ENCODE results near the gene TVP23C. TPM values are rescaled to one million over a fixed set of nuclear protein-coding genes. Genes with fewer than 3 reads are reported as not detected.

Gene TVP23C
- total and polyA plus RNA-seq, 4 experiments from 2014 or later: 5.8 to 34.5 (median 16.6) TPM

- no peak overlapping the region for H3K27ac ChIP-seq (ENCODE audit: low read depth, low read length)
- Mint-ChIP-seq H3K27ac (no peak overlapping the region), H3K36me3 (peaks cover 11 to 28% of the 10 kb centered on the region in 2 donors), H3K4me1 (no peaks in the 10 kb centered on the region), H3K9me3 (peaks cover 0 to 3% (median 0%) of the 10 kb centered on the region in 8 donors), H3K4me3 (no peak overlapping the region), H3K27me3 (no peaks in the 10 kb centered on the region)
- no peaks in the 10 kb centered on the region for H3K36me3 ChIP-seq (ENCODE audit: insufficient read depth, low read length)
- POLR2A ChIA-PET (ENCODE audit: partially characterized antibody): no interaction called here
- H3K9me3 ChIP-seq (ENCODE audit: control insufficient read depth in 1 of 2, low read length in 2 of 2): no peaks in the 10 kb centered on the region
- DNase-seq: no peak
- H3K27me3 ChIP-seq (ENCODE audit: insufficient read depth, low read length): no peaks in the 10 kb centered on the region
- H3K4me3 ChIP-seq (ENCODE audit: low read length in 2 of 2): no peak overlapping the region
- intact Hi-C loops (cut with micrococcal nuclease): no loop called here
- CTCF ChIA-PET (ENCODE audit: partially characterized antibody): no interaction called here
- no peaks in the 10 kb centered on the region for H3K4me1 ChIP-seq (ENCODE audit: insufficient read depth, low read length)
These were observed 92.7 kb downstream of the TVP23C start for GRCh38 chr17:15470536-15470935.

- ChIA-PET POLR2A (ENCODE audit: partially characterized antibody) (no interaction called here), CTCF (ENCODE audit: partially characterized antibody) (no interaction called here)
- no peaks in the 10 kb centered on the region for H3K9me3 ChIP-seq (ENCODE audit: control insufficient read depth in 1 of 2, low read length in 2 of 2)
- H3K4me3 ChIP-seq (ENCODE audit: low read length in 2 of 2): no peak overlapping the region
- DNase-seq: no peak
- H3K27me3 ChIP-seq (ENCODE audit: insufficient read depth, low read length): no peaks in the 10 kb centered on the region
- no peaks in the 10 kb centered on the region for H3K36me3 ChIP-seq (ENCODE audit: insufficient read depth, low read length)
- H3K4me1 Mint-ChIP-seq: no peaks in the 10 kb centered on the region
- intact Hi-C loops (cut with micrococcal nuclease): no loop called here
- no peak overlapping the region for H3K27ac ChIP-seq (ENCODE audit: low read depth, low read length)
- no peaks in the 10 kb centered on the region for H3K9me3 Mint-ChIP-seq
- H3K27me3 Mint-ChIP-seq: no peaks in the 10 kb centered on the region
- peaks cover 5 to 16% of the 10 kb centered on the region in 2 donors for H3K36me3 Mint-ChIP-seq
- no peak overlapping the region for H3K4me3 Mint-ChIP-seq
- no peak overlapping the region for H3K27ac Mint-ChIP-seq
- no peaks in the 10 kb centered on the region for H3K4me1 ChIP-seq (ENCODE audit: insufficient read depth, low read length)
These were observed 94.0 kb downstream of the TVP23C start for GRCh38 chr17:15469260-15469659.

DNA sequence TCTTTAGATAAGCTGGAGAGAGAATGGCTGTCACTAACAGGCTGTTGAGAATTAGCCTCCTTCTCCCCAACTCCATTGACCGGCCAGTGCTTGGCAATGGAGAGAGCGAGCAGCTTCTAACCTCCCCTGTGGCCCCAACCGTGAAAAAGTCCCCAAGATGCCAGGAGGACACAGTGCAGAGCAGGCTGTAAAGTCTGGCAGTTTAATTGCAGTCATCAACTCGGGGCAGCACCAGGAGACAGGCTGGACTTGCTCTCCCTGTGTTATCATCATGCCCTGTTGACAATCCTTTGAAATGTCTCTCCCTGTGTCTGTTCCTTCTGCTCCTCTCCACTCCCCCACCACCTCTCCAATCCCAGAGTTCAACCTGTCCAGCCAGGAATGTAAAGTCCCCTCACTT is 95.2 kb downstream of the TVP23C start:
- CTCF ChIA-PET (ENCODE audit: partially characterized antibody): no interaction called here
- no peaks in the 10 kb centered on the region for H3K36me3 ChIP-seq (ENCODE audit: insufficient read depth, low read length)
- POLR2A ChIA-PET (ENCODE audit: partially characterized antibody): no interaction called here
- H3K4me1 Mint-ChIP-seq: no peaks in the 10 kb centered on the region
- no peak for DNase-seq
- no peak overlapping the region for H3K4me3 Mint-ChIP-seq
- no peaks in the 10 kb centered on the region for H3K27me3 Mint-ChIP-seq
- peaks cover 7 to 16% of the 10 kb centered on the region in 2 donors for H3K36me3 Mint-ChIP-seq
- peaks cover 0 to 1% (median 0%) of the 10 kb centered on the region in 8 donors for H3K9me3 Mint-ChIP-seq
- H3K9me3 ChIP-seq (ENCODE audit: control insufficient read depth in 1 of 2, low read length in 2 of 2): no peaks in the 10 kb centered on the region
- H3K27me3 ChIP-seq (ENCODE audit: insufficient read depth, low read length): no peaks in the 10 kb centered on the region
- no peaks in the 10 kb centered on the region for H3K4me1 ChIP-seq (ENCODE audit: insufficient read depth, low read length)
- no peak overlapping the region for H3K27ac ChIP-seq (ENCODE audit: low read depth, low read length)
- peak overlapping the region in 1 of 7 donors; percentile 69 for H3K27ac Mint-ChIP-seq
- no peak overlapping the region for H3K4me3 ChIP-seq (ENCODE audit: low read length in 2 of 2)
- intact Hi-C loops (cut with micrococcal nuclease): no loop called here

DNA sequence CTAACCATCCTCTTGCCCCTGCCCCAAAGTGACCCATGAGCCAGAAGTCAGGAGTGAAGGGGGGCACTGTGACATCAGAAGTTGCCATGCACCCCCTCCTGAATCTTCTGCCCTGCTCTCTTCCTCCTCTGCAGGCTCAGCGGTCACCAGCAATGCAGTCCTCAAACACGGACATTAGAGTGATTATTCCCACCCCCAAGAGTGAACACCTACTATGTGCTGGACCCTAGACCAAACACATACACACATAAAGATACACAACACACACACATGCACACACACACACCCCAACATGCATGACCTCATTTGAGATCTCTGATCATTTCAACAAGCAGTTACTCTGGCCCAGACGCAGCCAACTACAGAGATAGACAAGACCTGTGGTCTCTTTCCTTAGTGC is 95.7 kb downstream of the TVP23C start, which contains the start of gene CDRT4:
Gene CDRT4 (minus strand): TSS at position 30 of the 400 bp plus-strand sequence. CDS start 27,383 bp downstream, outside the sequence.
- Mint-ChIP-seq H3K27ac (peak within 1 kb of the TSS in 1 of 7 donors; percentile 69), H3K4me1 (no peaks in the 10 kb centered on the region), H3K9me3 (peaks cover 0 to 3% (median 0%) of the 10 kb centered on the region in 8 donors), H3K36me3 (peaks cover 8 to 18% of the 10 kb centered on the region in 2 donors), H3K4me3 (no peak within 1 kb of the TSS), H3K27me3 (no peaks in the 10 kb centered on the region)
- intact Hi-C loops (cut with micrococcal nuclease): no loop called here
- Histone ChIP-seq H3K9me3 (ENCODE audit: control insufficient read depth in 1 of 2, low read length in 2 of 2) (no peaks in the 10 kb centered on the region), H3K36me3 (ENCODE audit: insufficient read depth, low read length) (no peaks in the 10 kb centered on the region), H3K4me3 (ENCODE audit: low read length in 2 of 2) (no peak within 1 kb of the TSS), H3K27ac (ENCODE audit: low read depth, low read length) (no peak within 1 kb of the TSS), H3K4me1 (ENCODE audit: insufficient read depth, low read length) (no peaks in the 10 kb centered on the region), H3K27me3 (ENCODE audit: insufficient read depth, low read length) (no peaks in the 10 kb centered on the region)
- DNase-seq: no peak
- CTCF ChIA-PET (ENCODE audit: partially characterized antibody): no interaction called here
- POLR2A ChIA-PET (ENCODE audit: partially characterized antibody): no interaction called here

GRCh38 chr17:15466131-15466530 is 97.2 kb downstream of the TVP23C start:
- Histone ChIP-seq H3K4me3 (ENCODE audit: low read length in 2 of 2) (no peak overlapping the region), H3K27ac (ENCODE audit: low read depth, low read length) (no peak overlapping the region), H3K4me1 (ENCODE audit: insufficient read depth, low read length) (no peaks in the 10 kb centered on the region), H3K36me3 (ENCODE audit: insufficient read depth, low read length) (no peaks in the 10 kb centered on the region), H3K27me3 (ENCODE audit: insufficient read depth, low read length) (no peaks in the 10 kb centered on the region), H3K9me3 (ENCODE audit: control insufficient read depth in 1 of 2, low read length in 2 of 2) (no peaks in the 10 kb centered on the region)
- H3K4me1 Mint-ChIP-seq: no peaks in the 10 kb centered on the region
- H3K4me3 Mint-ChIP-seq: no peak overlapping the region
- ChIA-PET CTCF (ENCODE audit: partially characterized antibody) (no interaction called here), POLR2A (ENCODE audit: partially characterized antibody) (no interaction called here)
- no peaks in the 10 kb centered on the region for H3K27me3 Mint-ChIP-seq
- no peak for DNase-seq
- H3K9me3 Mint-ChIP-seq: peaks cover 0 to 3% (median 0%) of the 10 kb centered on the region in 8 donors
- H3K27ac Mint-ChIP-seq: no peak overlapping the region
- H3K36me3 Mint-ChIP-seq: peaks cover 12 to 23% of the 10 kb centered on the region in 2 donors
- intact Hi-C loops (cut with micrococcal nuclease): no loop called here

- H3K27ac ChIP-seq (ENCODE audit: low read depth, low read length): no peak overlapping the region
- H3K4me3 Mint-ChIP-seq: no peak overlapping the region
- peaks cover 0 to 3% (median 0%) of the 10 kb centered on the region in 8 donors for H3K9me3 Mint-ChIP-seq
- H3K27ac Mint-ChIP-seq: no peak overlapping the region
- no peak overlapping the region for H3K4me3 ChIP-seq (ENCODE audit: low read length in 2 of 2)
- no peaks in the 10 kb centered on the region for H3K27me3 Mint-ChIP-seq
- peaks cover 16 to 33% of the 10 kb centered on the region in 2 donors for H3K36me3 Mint-ChIP-seq
- H3K36me3 ChIP-seq (ENCODE audit: insufficient read depth, low read length): no peaks in the 10 kb centered on the region
- no peaks in the 10 kb centered on the region for H3K4me1 Mint-ChIP-seq
- DNase-seq: no peak
- no peaks in the 10 kb centered on the region for H3K9me3 ChIP-seq (ENCODE audit: control insufficient read depth in 1 of 2, low read length in 2 of 2)
- H3K4me1 ChIP-seq (ENCODE audit: insufficient read depth, low read length): no peaks in the 10 kb centered on the region
- ChIA-PET POLR2A (ENCODE audit: partially characterized antibody) (no interaction called here), CTCF (ENCODE audit: partially characterized antibody) (no interaction called here)
- intact Hi-C loops (cut with micrococcal nuclease): no loop called here
- no peaks in the 10 kb centered on the region for H3K27me3 ChIP-seq (ENCODE audit: insufficient read depth, low read length)
These were observed 98.1 kb downstream of the TVP23C start for GRCh38 chr17:15465045-15465701.

DNA sequence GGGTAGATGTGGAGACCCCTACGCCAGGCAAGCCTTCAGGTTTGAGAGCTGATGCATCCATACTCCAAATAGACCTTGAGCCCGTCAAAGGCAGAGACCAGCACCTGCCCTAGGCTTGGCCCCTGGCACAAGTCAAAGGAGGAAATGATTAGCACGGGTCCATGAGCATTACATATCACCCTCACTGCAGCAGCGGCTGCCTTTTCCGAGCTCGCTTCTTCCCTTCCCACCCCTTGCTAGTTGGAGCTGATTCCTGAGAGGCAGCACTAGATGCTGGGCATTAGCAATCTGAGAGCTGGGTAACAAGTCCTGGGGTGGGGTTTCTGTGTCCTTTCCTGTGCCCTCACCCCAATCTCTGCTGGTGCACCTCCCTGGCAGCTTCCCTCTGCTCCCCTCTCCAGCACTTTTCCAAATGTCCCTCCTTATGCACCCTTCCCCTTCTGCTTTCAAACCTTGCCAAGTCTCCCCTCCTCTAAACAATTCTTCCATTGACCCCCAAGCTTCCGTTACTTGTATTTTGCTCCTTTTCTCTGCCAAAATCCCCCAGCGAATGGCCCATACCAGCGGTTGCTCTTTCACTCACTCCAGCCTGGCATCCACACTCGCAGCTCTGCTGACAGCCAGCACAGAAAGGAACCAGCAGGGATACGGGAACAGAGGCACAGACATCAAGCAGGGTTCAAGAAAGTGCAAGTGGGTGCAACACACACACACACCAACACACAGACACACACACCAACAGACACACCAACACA is 98.9 kb downstream of the TVP23C start:
- no peak overlapping the region for H3K27ac ChIP-seq (ENCODE audit: low read depth, low read length)
- Mint-ChIP-seq H3K4me1 (no peaks in the 10 kb centered on the region), H3K4me3 (no peak overlapping the region), H3K36me3 (peaks cover 21 to 38% of the 10 kb centered on the region in 2 donors), H3K27ac (no peak overlapping the region), H3K9me3 (peaks cover 0 to 6% (median 0%) of the 10 kb centered on the region in 8 donors), H3K27me3 (no peaks in the 10 kb centered on the region)
- H3K9me3 ChIP-seq (ENCODE audit: control insufficient read depth in 1 of 2, low read length in 2 of 2): no peaks in the 10 kb centered on the region
- no peaks in the 10 kb centered on the region for H3K4me1 ChIP-seq (ENCODE audit: insufficient read depth, low read length)
- DNase-seq: no peak
- intact Hi-C loops (cut with micrococcal nuclease): no loop called here
- H3K27me3 ChIP-seq (ENCODE audit: insufficient read depth, low read length): no peaks in the 10 kb centered on the region
- H3K36me3 ChIP-seq (ENCODE audit: insufficient read depth, low read length): no peaks in the 10 kb centered on the region
- ChIA-PET POLR2A (ENCODE audit: partially characterized antibody) (no interaction called here), CTCF (ENCODE audit: partially characterized antibody) (no interaction called here)
- H3K4me3 ChIP-seq (ENCODE audit: low read length in 2 of 2): no peak overlapping the region
